Fibroblast of lung (primary cell): ENCODE results near the gene FAF2. TPM values are rescaled to one million over a fixed set of nuclear protein-coding genes. Genes with fewer than 3 reads are reported as not detected.
A peak's percentile ranks its signal among the peaks of the same experiment; 100 is the strongest.

Source experiments
- DNase-seq, 2 donors: peaks; one replicate each; pipeline versions ENCODE4 v3.0.0 to v3.0.0-alpha.2; 2010; ENCODE audit warnings: low read depth in 2 of 2
- H2AFZ ChIP-seq: 2 replicates; pipeline ENCODE4 v1.5.1; 2012; ENCODE audit warnings: low read length, control low read depth, inconsistent platforms
- H3K27ac ChIP-seq: 2 replicates; pipeline ENCODE4 v1.5.1; 2011; ENCODE audit warnings: low read length, control low read depth; ENCODE audit not compliant: insufficient read depth
- H3K27me3 ChIP-seq: 2 replicates; pipeline ENCODE4 v1.5.1; 2011; ENCODE audit warnings: mild to moderate bottlenecking, low read length; ENCODE audit not compliant: control insufficient read depth, insufficient read depth
- H3K36me3 ChIP-seq: 2 replicates; pipeline ENCODE4 v1.5.1; 2011; ENCODE audit warnings: low read length; ENCODE audit not compliant: control insufficient read depth, insufficient read depth
- H3K4me1 ChIP-seq: 2 replicates; pipeline ENCODE4 v1.5.1; 2011; ENCODE audit warnings: low read length; ENCODE audit not compliant: control insufficient read depth, insufficient read depth; ENCODE audit errors: extremely low read depth
- H3K4me2 ChIP-seq: 2 replicates; pipeline ENCODE4 v1.5.1; 2011; ENCODE audit warnings: low read length, control low read depth; ENCODE audit not compliant: insufficient read depth; ENCODE audit errors: extremely low read depth
- H3K4me3 ChIP-seq, 4 experiments: fragments of 200-600 bp in 1 of 4; sonication (generic) in 1 of 4; replicated peaks in 1 of 4; 2 replicates each; pipeline ENCODE4 v1.5.1; 2011 to 2016; ENCODE audit warnings: low read length in 4 of 4, low read depth in 3 of 4, mild to moderate bottlenecking in 3 of 4, control low read depth in 2 of 4, inconsistent platforms in 1 of 4, mixed read lengths in 1 of 4; ENCODE audit not compliant: insufficient read depth in 1 of 4; ENCODE audit errors: control extremely low read depth in 1 of 4
- H3K79me2 ChIP-seq: 2 replicates; pipeline ENCODE4 v1.5.1; 2012; ENCODE audit warnings: mild to moderate bottlenecking, low read length, inconsistent platforms; ENCODE audit not compliant: control insufficient read depth, insufficient read depth
- H3K9ac ChIP-seq: 2 replicates; pipeline ENCODE4 v1.5.1; 2011; ENCODE audit warnings: mild to moderate bottlenecking, low read length, control low read depth; ENCODE audit not compliant: insufficient read depth
- H3K9me3 ChIP-seq: 2 replicates; pipeline ENCODE4 v1.5.1; 2012; ENCODE audit warnings: low read depth, low read length; ENCODE audit not compliant: control insufficient read depth, insufficient read depth
- H4K20me1 ChIP-seq: 2 replicates; pipeline ENCODE4 v1.5.1; 2011; ENCODE audit warnings: low read length; ENCODE audit not compliant: control insufficient read depth, insufficient read depth; ENCODE audit errors: extremely low read depth
- CTCF ChIP-seq, 2 donors: IDR thresholded peaks in 1 of 2; conservative IDR thresholded peaks in 1 of 2; 1 replicate in 1 of 2; 2 replicates in 1 of 2; pipeline ENCODE4 v1.5.1; 2011 to 2012; ENCODE audit warnings: low read length in 2 of 2, control low read depth in 1 of 2, inconsistent platforms in 1 of 2, low read depth in 1 of 2, mild to moderate bottlenecking in 1 of 2
- EZH2 ChIP-seq: IDR thresholded peaks from 2 replicates; pipeline ENCODE4 v1.5.1; 2012; ENCODE audit warnings: low read length, control low read depth, mild to moderate bottlenecking; ENCODE audit errors: missing control alignments
- polyA plus RNA-seq, 2 donors: library from polyadenylated mRNA; depleted of rRNA in 1 of 2; stranded (reverse) in 1 of 2; unstranded in 1 of 2; fragments of >200 nt; gene quantifications; 2 replicates each; pipeline ENCODE4 v1.2.1, GENCODE V29; 2011 to 2012; ENCODE audit warnings: missing spikeins in 1 of 2
- total RNA-seq: library from RNA; depleted of rRNA; stranded (reverse); fragments of >200 nt; gene quantifications from 2 replicates; pipeline ENCODE4 v1.2.1, GENCODE V29; 2014

Gene FAF2
- total and polyA plus RNA-seq, 2 donors (not counting 1 experiment from before 2014, with no cell fraction given): 38.5 to 55.5 TPM

- TF ChIP-seq EZH2: no peak
- TF ChIP-seq CTCF (conservative IDR thresholded peaks at IDR 0.05 in 1 of 2, IDR thresholded peaks at IDR 0.05 in 1 of 2; ENCODE audit: low read depth in 1 of 2, low read length in 2 of 2): no peak
- H4K20me1 ChIP-seq: peaks cover 1% of the 10 kb centered on the region
- H3K9me3 ChIP-seq: no peaks in the 10 kb centered on the region
- H2AFZ ChIP-seq: no peak overlapping the region
- DNase-seq: peak; percentile 79 to 90
- H3K27me3 ChIP-seq: no peaks in the 10 kb centered on the region
- H3K4me2 ChIP-seq: no peak overlapping the region
- H3K4me3 ChIP-seq: peak overlapping the region in 1 of 4 experiments; percentile 2
- no peaks in the 10 kb centered on the region for H3K4me1 ChIP-seq
- no peaks in the 10 kb centered on the region for H3K36me3 ChIP-seq
- H3K9ac ChIP-seq: no peak overlapping the region
- no peak overlapping the region for H3K27ac ChIP-seq
- peaks cover 45% of the 10 kb centered on the region for H3K79me2 ChIP-seq
Observed at GRCh38 chr5:176466245-176466871, 18.2 kb downstream of the FAF2 start.

- Histone ChIP-seq H3K4me2 (no peak overlapping the region), H3K27ac (no peak overlapping the region), H3K79me2 (peaks cover 30% of the 10 kb centered on the region), H3K4me3 (no peak overlapping the region), H3K27me3 (no peaks in the 10 kb centered on the region), H3K9me3 (no peaks in the 10 kb centered on the region), H3K36me3 (no peaks in the 10 kb centered on the region), H4K20me1 (peaks cover 1% of the 10 kb centered on the region), H2AFZ (no peak overlapping the region), H3K4me1 (no peaks in the 10 kb centered on the region), H3K9ac (no peak overlapping the region)
- no peak for DNase-seq
- TF ChIP-seq CTCF (conservative IDR thresholded peaks at IDR 0.05 in 1 of 2, IDR thresholded peaks at IDR 0.05 in 1 of 2; ENCODE audit: low read depth in 1 of 2, low read length in 2 of 2) (no peak), EZH2 (no peak)
Observed at GRCh38 chr5:176469296-176469695, 21.1 kb downstream of the FAF2 start.

- Histone ChIP-seq H4K20me1 (peaks cover 1% of the 10 kb centered on the region), H3K27ac (no peak overlapping the region), H2AFZ (no peak overlapping the region), H3K9ac (no peak overlapping the region), H3K36me3 (no peaks in the 10 kb centered on the region), H3K9me3 (no peaks in the 10 kb centered on the region), H3K4me3 (no peak overlapping the region), H3K4me1 (no peaks in the 10 kb centered on the region), H3K79me2 (peaks cover 30% of the 10 kb centered on the region), H3K27me3 (no peaks in the 10 kb centered on the region), H3K4me2 (no peak overlapping the region)
- DNase-seq: no peak
- TF ChIP-seq CTCF (conservative IDR thresholded peaks at IDR 0.05 in 1 of 2, IDR thresholded peaks at IDR 0.05 in 1 of 2; ENCODE audit: low read depth in 1 of 2, low read length in 2 of 2): no peak
- no peak for TF ChIP-seq EZH2
Observed at GRCh38 chr5:176470539-176470938, 22.4 kb downstream of the FAF2 start.
